IMR-90 (cell line): Measurements from ENCODE around the gene SPIN1.

ENCODE experiments used
- BHLHE40 ChIP-seq: fragments of 150-350 bp; IDR thresholded peaks from 2 replicates; pipeline ENCODE4 v1.6.1; 2016; ENCODE audit warnings: mild to moderate bottlenecking, low read depth, low read length
- CTCF ChIP-seq: conservative IDR thresholded peaks from 2 replicates; pipeline ENCODE4 v1.5.1; 2012; ENCODE audit warnings: mild to moderate bottlenecking, low read depth, low read length, improper control_type of control experiment
- ELK1 ChIP-seq: fragments of 150-350 bp; IDR thresholded peaks from 2 replicates; pipeline ENCODE4 v1.6.1; 2016; ENCODE audit warnings: low read depth, mild to moderate bottlenecking, low read length, moderate library complexity, borderline replicate concordance
- RAD21 ChIP-seq: IDR thresholded peaks from 2 replicates; pipeline ENCODE4 v1.6.1; 2012; ENCODE audit warnings: low read length, improper control_type of control experiment

DNA sequence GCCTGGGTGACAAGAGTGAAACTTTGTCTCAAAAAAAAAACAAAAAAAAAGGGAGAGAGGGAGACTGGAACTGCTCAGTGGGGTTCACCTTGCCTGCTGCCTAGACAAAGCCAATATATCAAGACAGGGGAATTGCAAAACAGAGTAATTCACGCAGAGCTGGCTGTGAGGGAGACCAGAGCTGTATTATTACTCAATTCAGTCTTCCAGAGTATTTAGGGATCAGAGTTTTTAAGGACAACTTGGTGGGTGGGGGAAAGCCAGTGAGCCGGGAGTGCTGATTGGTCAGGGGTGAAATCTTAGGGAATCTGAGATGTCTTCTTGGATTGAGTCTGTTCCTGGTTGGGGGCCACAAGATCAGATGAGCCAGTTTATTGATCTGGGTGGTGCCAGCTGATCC is 25.6 kb upstream of the SPIN1 start:
- TF ChIP-seq BHLHE40 (no peak), RAD21 (no peak), CTCF (no peak), ELK1 (no peak)
